ENCODE results near the gene SYTL4. TPM values are rescaled to one million over a fixed set of nuclear protein-coding genes. Genes with fewer than 3 reads are reported as not detected.

Gene SYTL4
- total RNA-seq, 1 experiment from 2014 or later = 2.7 TPM

DNA sequence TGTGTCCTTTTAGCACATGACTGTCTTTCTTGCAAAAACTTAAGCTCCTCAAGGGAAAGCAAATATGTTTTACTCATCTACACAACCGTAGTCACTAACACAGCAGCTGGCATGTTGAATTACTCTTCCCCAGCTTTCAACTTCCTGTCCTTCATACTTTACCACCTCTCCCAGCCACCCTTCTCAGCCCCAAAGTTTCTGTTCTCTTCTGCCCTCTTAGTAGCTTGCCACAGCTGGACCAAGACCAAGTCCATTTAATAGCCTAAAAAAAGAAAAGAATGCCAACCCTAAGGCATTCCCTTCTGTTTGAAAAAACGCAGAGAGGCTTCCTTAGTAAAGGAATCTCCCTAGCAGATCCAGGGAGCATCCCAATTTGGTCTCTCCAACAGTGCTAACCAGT is 51.2 kb downstream of the SYTL4 start:
- no peak for DNase-seq
- H3K36me3 ChIP-seq (ENCODE audit: low read depth, low read length) = no peaks in the 10 kb centered on the region
- ChIA-PET POLR2A (ENCODE audit: unreplicated experiment) (no interaction called here), CTCF (no interaction called here)
- H2AFZ ChIP-seq (ENCODE audit: low read length) = no peak overlapping the region
- no TSS peak for BruUV-seq (replicated peaks)
- no peaks in the 10 kb centered on the region for H4K20me1 ChIP-seq (ENCODE audit: low read length)
- H3K4me1 ChIP-seq (ENCODE audit: insufficient read depth, low read length) = peaks cover 11% of the 10 kb centered on the region
- intact Hi-C loops (cut with micrococcal nuclease) = loop anchor here (10.0 kb wide), 1 partner anchor 166 kb away; no protein-coding TSS in a partner anchor
- no peak overlapping the region for H3K4me2 ChIP-seq (ENCODE audit: low read length)
- H3K9me2 ChIP-seq (replicated peaks; ENCODE audit: low read length) = no peaks in the 10 kb centered on the region
- no peak for TF ChIP-seq EZH2phosphoT487 (IDR thresholded peaks at IDR 0.05; ENCODE audit: borderline replicate concordance, low read length)
- TF ChIP-seq, protein P1, sequence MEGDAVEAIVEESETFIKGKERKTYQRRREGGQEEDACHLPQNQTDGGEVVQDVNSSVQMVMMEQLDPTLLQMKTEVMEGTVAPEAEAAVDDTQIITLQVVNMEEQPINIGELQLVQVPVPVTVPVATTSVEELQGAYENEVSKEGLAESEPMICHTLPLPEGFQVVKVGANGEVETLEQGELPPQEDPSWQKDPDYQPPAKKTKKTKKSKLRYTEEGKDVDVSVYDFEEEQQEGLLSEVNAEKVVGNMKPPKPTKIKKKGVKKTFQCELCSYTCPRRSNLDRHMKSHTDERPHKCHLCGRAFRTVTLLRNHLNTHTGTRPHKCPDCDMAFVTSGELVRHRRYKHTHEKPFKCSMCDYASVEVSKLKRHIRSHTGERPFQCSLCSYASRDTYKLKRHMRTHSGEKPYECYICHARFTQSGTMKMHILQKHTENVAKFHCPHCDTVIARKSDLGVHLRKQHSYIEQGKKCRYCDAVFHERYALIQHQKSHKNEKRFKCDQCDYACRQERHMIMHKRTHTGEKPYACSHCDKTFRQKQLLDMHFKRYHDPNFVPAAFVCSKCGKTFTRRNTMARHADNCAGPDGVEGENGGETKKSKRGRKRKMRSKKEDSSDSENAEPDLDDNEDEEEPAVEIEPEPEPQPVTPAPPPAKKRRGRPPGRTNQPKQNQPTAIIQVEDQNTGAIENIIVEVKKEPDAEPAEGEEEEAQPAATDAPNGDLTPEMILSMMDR (conservative IDR thresholded peaks at IDR 0.05; ENCODE audit: low read depth, low read length) = no peak
- no peak for TF ChIP-seq EZH2 (IDR thresholded peaks at IDR 0.05; ENCODE audit: low read length, unreplicated experiment)
- no peak overlapping the region for H3K27ac ChIP-seq (ENCODE audit: low read length)
- H3K4me3 ChIP-seq (ENCODE audit: low read length) = no peak overlapping the region
- no peak overlapping the region for H3K9ac ChIP-seq (ENCODE audit: low read length)
- H3K79me2 ChIP-seq (ENCODE audit: low read length) = no peaks in the 10 kb centered on the region
- H3F3A ChIP-seq (ENCODE audit: low read length, unreplicated experiment) = no peaks in the 10 kb centered on the region
- no peaks in the 10 kb centered on the region for H3K9me3 ChIP-seq (ENCODE audit: low read length)
- H3K27me3 ChIP-seq (ENCODE audit: low read length) = no peaks in the 10 kb centered on the region
- no peak for ATAC-seq

DNA sequence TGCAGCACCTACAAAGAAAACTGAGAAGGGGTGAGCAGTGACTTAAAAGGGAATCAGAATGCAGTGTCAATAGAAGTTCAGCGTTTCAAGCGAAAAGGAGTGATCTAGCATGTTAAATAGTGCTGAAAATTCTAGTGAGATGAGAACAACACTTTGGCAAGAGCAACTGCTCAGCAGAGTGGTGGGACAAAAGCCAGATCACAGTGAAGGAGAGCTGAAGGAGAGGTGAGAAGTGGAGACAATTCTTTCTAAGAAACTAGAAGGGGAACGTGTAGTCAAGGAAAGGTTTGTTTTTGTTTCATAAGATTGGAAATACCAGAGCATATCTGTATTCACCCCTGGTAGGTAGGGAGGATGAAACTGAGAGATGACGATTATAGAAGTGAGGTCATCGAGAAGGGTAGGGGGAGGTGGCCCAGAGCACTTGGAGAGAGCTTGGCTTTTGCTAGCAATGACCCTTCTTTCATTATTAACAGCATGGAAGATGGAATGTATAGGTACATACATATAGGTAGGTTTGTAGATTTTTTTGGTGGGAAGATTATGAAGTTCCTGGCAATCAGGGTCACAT is 54.2 kb downstream of the SYTL4 start:
- Histone ChIP-seq H2AFZ (ENCODE audit: low read length) (no peak overlapping the region), H3K9ac (ENCODE audit: low read length) (no peak overlapping the region), H4K20me1 (ENCODE audit: low read length) (no peaks in the 10 kb centered on the region), H3K27ac (ENCODE audit: low read length) (no peak overlapping the region), H3K79me2 (ENCODE audit: low read length) (no peaks in the 10 kb centered on the region), H3K4me3 (ENCODE audit: low read length) (no peak overlapping the region), H3K27me3 (ENCODE audit: low read length) (no peaks in the 10 kb centered on the region), H3K36me3 (ENCODE audit: low read depth, low read length) (no peaks in the 10 kb centered on the region), H3K4me2 (ENCODE audit: low read length) (no peak overlapping the region), H3F3A (ENCODE audit: low read length, unreplicated experiment) (no peaks in the 10 kb centered on the region), H3K4me1 (ENCODE audit: insufficient read depth, low read length) (peaks cover 16% of the 10 kb centered on the region), H3K9me3 (ENCODE audit: low read length) (no peaks in the 10 kb centered on the region), H3K9me2 (replicated peaks; ENCODE audit: low read length) (no peaks in the 10 kb centered on the region)
- ChIA-PET CTCF (no interaction called here), POLR2A (ENCODE audit: unreplicated experiment) (no interaction called here)
- ATAC-seq (no peak), DNase-seq (no peak)
- TF ChIP-seq EZH2phosphoT487 (IDR thresholded peaks at IDR 0.05; ENCODE audit: borderline replicate concordance, low read length) = no peak
- TF ChIP-seq, protein P1 (conservative IDR thresholded peaks at IDR 0.05; ENCODE audit: low read depth, low read length) = no peak
- no peak for TF ChIP-seq EZH2 (IDR thresholded peaks at IDR 0.05; ENCODE audit: low read length, unreplicated experiment)
- intact Hi-C loops (cut with micrococcal nuclease) = no loop called here
- BruUV-seq (replicated peaks) = no TSS peak

DNA sequence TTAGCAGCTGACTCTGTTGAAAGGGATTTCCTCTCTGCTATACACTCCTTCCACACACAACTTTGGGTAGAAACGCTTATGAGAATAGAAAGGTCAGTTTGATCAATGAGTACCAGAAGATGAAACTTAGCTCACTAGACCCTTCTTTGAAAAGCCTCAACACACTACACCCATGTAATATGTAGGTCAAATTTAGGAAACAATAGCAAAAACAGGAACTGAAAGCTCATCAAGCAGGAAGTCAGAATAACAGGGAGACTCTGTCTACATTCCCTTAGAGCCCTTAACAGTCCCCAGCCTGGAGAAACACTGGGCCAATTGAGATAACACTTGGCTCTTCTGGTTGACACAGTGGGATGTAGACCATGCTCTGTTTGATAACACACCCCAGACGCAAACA is 57.2 kb downstream of the SYTL4 start:
- Histone ChIP-seq H4K20me1 (ENCODE audit: low read length) (no peaks in the 10 kb centered on the region), H3K9me2 (replicated peaks; ENCODE audit: low read length) (no peaks in the 10 kb centered on the region), H3K9ac (ENCODE audit: low read length) (no peak overlapping the region), H3K9me3 (ENCODE audit: low read length) (no peaks in the 10 kb centered on the region), H3K4me2 (ENCODE audit: low read length) (no peak overlapping the region), H3K79me2 (ENCODE audit: low read length) (no peaks in the 10 kb centered on the region), H3F3A (ENCODE audit: low read length, unreplicated experiment) (no peaks in the 10 kb centered on the region), H2AFZ (ENCODE audit: low read length) (no peak overlapping the region), H3K27me3 (ENCODE audit: low read length) (no peaks in the 10 kb centered on the region), H3K4me3 (ENCODE audit: low read length) (no peak overlapping the region), H3K36me3 (ENCODE audit: low read depth, low read length) (no peaks in the 10 kb centered on the region), H3K27ac (ENCODE audit: low read length) (no peak overlapping the region), H3K4me1 (ENCODE audit: insufficient read depth, low read length) (peaks cover 28% of the 10 kb centered on the region)
- ChIA-PET POLR2A (ENCODE audit: unreplicated experiment) (no interaction called here), CTCF (no interaction called here)
- no TSS peak for BruUV-seq (replicated peaks)
- ATAC-seq (no peak), DNase-seq (no peak)
- TF ChIP-seq, protein P1 (conservative IDR thresholded peaks at IDR 0.05; ENCODE audit: low read depth, low read length) = no peak
- no peak for TF ChIP-seq EZH2phosphoT487 (IDR thresholded peaks at IDR 0.05; ENCODE audit: borderline replicate concordance, low read length)
- no peak for TF ChIP-seq EZH2 (IDR thresholded peaks at IDR 0.05; ENCODE audit: low read length, unreplicated experiment)
- intact Hi-C loops (cut with micrococcal nuclease) = no loop called here

Measured in PC-3 (cell line).